ENCODE data around the gene MORN4.
"Not testable (repeated sequence)": the region's sequence is repeated elsewhere in the genome, so short reads cannot be mapped to it uniquely, and the experiment has no call there.

The MORN4 gene

DNA sequence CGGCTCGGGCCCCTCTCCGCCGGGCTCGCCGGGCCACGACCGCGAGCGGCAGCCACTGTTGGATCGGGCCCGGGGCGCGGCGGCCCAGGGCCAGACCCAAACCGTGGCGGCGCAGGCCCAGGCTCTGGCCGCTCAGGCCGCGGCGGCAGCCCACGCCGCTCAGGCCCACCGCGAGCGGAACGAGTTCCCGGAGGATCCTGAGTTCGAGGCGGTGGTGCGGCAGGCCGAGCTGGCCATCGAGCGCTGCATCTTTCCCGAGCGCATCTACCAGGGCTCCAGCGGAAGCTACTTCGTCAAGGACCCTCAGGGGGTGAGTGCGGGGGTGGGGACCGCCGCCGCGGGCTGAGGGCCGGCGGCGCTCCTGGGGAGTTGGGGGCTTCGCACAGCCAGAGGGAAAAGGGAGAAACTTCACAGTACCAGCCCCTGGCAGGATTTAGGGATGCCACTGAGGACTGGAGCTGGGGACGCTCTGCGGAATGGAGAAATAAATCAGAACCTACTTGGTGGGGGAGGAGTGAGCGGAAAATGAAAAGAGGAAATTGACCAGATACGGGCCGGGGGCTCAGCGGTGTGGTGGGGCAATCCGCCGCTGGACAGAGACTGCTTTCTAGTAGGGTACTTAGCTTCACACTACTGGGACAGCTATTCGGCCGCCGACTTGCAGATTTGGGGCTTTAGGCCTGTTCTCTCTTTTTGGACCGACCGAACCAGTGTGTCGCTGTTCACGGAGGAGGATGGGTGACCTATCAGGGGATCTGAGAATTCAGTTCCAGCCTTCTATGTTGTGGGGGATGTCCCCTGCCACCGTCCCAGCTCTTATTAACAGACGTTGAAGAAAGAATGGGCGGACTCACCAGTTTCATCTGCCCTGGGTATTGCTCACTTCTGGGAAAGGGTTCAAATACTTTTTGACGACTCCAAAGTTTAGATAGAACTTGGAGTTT lies 7.8 kb upstream of the MORN4 start:
- peak; percentile 35 for DNase-seq

DNA sequence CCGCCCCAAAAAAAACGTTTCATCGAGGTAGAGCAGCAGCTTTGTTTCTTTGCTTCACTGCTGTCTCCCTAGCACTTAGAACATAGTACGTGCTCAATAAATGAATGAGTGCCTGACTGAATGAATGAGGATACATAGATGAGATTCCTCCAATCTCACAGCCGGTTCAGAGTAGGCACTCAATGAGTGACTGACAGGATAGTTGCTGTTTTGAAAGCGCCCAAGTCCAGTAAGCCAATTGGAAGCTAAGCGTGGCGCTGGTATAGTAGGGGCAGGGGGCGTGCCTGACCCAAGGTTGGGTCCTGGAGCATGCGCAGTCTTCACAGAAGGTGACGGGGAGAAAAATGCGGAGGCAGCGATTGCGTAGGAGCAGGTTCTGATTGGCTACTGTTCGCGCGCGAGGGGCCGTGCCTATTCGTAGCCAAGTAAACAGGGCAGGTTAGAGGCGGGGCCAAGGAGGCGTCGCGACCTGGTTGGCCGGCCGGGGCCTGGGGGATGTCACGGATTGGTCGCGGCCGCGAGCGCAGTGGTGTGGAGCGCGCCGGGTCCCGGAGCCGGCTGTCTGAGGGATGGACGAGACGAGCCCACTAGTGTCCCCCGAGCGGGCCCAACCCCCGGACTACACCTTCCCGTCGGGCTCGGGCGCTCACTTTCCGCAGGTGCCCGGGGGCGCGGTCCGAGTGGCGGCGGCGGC lies 7.0 kb upstream of the MORN4 start, which contains the start of gene PI4K2A:
Gene PI4K2A (plus strand): TSS at position 498 of the 694 bp plus-strand sequence. CDS start 72 bp downstream, at position 570.
- DNase-seq: peak; percentile 98

DNA sequence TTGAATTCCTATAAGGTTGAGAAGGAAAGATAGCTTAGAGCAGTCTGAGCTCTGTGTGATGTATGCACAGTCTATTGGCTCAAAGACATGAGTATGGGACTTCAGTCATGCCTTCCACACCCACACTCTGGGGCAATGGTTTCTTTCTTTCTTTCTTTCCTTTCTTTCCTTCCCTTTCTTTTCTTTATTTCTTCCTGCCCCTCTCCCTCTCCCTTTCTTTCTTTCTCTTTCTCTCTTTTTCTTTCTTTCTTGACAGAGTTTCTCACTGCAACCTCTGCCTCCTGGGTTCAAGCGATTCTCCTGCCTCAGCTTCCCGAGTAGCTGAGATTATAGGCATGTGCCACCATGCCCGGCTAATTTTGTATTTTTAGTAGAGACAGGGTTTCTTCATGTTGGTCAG lies 5.8 kb upstream of the MORN4 start:
- DNase-seq: not testable (repeated sequence)

DNA sequence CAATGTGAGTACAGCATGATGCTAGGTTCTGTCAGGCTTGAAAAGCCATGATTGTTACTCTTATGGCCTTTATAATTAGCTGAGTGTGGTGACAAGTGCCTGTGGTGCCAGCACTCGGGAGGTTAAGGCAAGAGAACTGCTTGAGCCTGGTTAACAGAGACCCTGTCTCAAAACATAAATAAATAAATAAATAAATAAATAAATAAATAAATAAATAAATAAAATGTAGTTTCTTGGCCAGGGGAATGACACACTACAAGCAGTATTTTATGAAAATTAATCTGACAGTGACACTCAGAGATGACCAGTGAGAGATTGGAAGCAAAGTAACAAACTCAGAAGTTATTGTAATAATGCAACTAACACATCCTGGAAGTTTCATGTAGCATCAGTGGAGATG lies 2.3 kb upstream of the MORN4 start:
- no peak for DNase-seq

DNA sequence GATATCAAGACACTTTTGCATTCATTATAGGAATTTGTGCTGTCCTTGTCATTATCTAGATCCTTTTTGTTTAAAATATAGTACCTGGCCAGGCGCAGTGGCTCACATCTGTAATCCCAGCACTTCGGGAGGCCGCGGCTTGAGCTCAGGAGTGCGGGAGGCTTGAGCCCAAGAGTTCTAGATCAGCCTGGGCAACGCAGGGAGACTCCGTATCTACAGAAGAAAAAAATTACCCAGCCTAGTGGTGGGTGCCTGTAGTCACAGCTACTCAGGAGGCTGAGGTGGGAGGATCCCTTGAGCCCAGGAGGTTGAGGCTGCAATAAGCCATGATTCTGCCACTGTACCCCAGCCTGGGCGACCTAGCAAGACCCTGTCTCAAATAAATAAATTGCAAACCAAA lies 621 bp upstream of the MORN4 start:
- no peak for DNase-seq

DNA sequence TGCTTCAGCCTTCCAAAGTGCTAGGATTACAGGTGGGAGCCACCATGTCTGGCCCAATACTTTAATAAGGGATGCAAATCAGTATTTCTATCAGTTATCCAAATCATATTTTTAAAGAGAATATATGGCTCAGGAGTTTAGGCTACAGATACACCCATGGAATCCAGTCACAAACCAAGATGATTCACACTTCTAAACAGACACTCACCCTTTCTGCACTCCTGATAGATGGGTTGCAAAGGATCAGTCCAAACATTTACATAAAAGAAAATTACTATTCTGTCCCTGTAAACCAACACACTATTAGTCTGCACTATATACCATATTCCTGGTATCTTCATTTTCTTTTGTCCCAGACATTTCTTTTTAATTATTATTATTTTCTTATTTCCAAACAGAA lies 2.2 kb downstream of the MORN4 start:
- DNase-seq: no peak

DNA sequence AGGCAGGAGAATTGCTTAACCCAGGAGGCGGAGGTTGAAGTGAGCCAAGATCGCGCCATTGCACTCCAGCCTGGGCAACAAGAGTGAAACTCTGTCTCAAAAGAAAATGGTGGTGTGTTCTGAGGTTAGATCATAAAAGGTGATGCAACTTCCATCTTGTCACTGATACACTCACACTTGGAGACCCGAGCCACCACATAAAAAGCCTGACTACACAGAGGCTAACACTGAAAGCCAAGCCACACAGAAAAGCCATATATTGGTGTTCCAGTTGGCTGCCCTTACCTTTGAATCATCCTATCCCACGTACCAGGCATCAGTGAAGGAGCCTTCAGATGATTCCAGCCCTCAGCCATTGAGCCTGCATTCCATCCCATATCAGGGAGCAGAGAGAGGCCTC lies 4.0 kb downstream of the MORN4 start:
- DNase-seq: no peak

DNA sequence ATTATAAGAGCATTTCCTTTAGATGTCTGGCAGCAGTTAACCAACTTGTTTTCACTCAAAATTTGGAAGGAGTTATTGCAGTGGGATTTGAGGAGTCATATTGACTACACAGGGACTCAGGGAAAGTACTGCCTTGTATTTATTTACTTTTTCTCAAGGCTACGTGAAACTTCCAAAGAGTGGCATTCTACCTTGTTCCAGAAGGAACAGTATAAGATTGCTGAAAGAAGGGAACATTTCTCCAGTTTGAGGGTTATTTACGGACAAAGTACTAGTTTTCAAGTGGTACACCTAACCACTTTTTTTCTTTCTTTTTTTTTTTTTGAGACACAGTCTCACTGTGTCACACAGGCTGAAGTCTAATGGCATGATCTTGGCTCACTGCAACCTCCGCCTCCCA lies 5.1 kb downstream of the MORN4 start:
- no peak for DNase-seq

DNA sequence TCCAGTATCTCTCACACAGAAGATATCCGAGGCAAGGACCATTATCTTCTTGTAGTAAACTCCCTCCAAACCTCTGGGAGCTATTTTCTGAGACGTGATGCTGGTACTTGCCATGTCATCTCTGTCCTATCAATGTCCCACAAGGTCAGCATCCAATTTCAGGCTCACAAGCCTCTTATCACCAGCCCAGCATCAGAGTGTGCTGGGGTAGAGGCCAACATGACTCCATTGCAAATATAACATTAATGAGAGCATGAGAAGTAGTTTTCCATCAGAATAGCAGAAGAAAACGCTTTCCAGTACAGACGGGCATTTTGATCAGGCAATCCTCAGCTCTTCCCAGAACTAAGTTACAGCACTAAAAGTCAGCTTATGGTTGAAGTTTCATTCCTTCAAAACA lies 5.6 kb downstream of the MORN4 start:
- no peak for DNase-seq

DNA sequence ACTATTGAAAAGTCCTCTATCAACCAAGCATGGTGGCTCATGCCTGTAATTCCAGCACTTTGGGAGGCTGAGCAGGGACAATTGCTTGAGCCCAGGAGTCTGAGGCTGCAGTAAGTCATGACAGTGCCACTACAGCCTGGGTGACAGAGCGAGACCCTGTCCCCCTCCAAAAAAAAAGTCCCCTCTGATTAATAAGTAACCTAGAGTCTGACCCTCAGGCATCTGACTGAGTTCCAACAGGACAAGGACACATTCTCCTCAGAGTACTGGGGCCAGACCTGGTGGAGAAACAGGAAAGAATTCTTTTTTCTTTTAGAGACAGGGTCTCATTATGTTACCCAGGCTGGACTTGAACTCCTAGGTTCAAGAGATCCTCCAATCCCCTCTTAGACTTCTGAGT lies 10.0 kb downstream of the MORN4 start:
- DNase-seq: no peak

DNA sequence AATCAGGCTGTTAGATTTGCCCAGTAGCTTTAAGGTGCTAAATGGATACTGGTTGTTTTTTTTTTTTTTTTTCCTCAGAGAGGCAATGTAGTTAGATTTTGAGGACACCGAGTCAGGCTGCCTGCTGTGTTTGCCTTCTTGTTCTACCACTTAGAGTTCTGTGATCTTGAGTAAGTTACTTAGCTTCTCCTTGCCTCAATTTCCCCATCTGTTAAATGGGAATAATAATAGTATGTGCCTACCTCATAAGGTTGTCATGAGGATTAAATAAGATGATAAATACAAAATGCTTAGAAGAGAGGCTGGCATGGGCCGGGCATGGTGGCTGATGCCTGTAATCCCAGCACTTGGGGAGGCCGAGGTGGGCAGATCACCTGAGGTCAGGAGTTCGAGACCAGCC lies 14.6 kb downstream of the MORN4 start:
- no peak for DNase-seq

DNA sequence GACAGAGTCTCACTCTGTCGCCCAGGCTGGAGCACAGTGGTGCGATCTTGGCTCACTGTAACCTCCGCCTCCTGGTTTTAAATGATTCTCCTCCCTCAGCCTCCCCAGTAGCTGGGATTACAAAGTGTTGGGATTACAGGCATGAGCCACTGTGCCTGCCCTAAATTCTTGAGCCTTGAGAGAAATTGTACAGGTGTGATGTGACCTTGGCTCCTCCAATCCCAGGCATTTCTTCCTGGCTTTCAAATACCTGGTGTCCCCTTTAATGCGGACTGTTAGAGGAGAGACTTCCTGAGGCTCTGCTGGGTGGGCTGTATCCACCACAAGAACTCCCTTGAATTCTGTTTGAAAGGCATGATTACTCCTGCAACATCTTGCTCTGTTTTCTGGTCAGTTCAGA lies 15.0 kb downstream of the MORN4 start:
- DNase-seq: no peak

DNA sequence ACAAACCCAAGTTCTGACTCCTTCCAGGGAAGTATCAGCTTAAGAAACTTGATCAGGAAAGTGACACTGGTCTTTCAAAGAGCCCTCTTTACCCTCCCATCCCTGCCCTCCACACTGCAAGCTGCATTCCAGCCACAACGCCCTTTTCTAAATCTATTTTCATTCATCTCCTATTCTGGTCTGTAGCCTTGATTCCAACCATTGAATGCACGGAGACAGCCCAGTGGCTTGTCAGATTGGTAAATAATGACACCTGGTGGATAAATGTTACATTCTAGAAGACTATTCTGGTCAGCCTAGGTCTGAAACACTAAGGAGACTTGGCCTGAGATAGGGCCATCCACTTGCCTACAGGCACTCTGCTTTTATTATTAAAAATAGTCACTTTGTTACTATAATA lies 20.9 kb downstream of the MORN4 start:
- DNase-seq: no peak

DNA sequence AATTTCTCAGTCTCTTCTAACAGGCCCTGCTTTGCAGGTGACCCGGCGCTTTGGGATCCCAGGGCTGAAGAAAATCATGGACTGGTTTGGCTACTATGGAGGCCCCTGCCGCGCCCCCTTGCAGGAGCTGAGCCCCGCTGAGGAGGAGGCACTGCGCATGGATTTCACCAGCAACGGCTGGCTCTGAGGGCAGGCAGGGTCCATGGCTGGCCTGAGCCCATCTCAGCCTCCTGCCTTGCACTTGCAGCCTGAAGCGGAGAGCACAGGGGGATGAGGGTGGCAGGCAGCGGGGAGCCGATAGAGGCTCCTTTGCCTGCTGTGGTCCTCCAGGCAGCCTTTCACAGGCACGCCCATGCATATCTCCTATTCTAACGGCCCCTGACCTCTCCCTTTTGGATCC lies 21.8 kb downstream of the MORN4 start:
- no peak for DNase-seq

DNA sequence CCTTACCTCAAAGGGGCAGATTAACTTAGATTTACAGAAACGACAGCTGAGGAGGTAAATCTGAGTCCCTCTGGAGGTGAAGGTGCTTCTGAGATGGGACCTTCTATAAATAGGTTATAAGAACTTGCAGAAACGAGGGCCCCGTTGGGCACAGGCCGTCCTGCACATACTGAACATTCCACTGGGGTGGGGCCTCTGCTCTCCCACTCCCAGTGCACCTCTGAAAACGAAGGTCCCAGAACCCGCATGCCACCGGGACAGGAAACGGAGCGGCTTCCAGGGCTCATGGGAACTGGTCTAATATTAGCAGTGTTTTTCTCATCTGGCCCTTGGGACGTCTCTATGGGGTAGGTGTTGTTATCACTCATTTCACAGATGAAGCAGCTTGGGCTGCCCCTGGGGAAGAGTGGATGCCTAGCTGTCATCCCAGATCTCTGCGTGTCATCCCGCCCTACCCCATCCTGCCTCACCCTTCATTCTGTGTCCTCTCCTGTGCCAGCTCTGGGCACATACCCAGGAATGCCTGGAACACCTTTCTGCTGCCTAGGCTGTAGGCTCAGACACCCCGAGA lies 24.2 kb downstream of the MORN4 start:
- DNase-seq: no peak

DNA sequence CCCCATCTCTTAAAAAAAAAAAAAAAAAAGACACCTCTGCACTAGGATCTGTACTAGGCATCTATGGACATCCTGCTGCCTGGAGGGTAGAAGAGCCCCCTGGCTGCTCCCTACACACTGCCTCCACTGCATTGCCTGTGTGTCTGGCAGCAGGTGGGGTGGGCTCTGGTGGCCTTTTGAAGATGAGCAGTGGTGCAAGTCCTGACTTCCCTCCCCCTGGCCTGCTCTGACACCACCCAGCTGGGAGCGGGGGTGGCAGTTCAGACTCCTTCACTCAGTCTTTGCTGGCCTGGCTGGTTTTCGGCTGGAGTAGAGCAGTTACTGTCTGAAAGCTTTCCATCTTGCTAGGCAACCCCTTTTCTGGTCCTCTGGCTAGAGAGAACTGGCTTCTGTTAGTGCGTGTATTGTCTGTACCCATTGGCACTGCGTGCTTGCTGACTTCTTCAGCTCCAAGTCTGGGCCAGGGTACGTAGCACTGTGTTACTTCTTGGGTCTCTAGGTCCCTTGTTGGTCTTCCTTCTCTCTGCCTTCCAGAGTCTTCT lies 26.1 kb downstream of the MORN4 start:
- no peak for DNase-seq

DNA sequence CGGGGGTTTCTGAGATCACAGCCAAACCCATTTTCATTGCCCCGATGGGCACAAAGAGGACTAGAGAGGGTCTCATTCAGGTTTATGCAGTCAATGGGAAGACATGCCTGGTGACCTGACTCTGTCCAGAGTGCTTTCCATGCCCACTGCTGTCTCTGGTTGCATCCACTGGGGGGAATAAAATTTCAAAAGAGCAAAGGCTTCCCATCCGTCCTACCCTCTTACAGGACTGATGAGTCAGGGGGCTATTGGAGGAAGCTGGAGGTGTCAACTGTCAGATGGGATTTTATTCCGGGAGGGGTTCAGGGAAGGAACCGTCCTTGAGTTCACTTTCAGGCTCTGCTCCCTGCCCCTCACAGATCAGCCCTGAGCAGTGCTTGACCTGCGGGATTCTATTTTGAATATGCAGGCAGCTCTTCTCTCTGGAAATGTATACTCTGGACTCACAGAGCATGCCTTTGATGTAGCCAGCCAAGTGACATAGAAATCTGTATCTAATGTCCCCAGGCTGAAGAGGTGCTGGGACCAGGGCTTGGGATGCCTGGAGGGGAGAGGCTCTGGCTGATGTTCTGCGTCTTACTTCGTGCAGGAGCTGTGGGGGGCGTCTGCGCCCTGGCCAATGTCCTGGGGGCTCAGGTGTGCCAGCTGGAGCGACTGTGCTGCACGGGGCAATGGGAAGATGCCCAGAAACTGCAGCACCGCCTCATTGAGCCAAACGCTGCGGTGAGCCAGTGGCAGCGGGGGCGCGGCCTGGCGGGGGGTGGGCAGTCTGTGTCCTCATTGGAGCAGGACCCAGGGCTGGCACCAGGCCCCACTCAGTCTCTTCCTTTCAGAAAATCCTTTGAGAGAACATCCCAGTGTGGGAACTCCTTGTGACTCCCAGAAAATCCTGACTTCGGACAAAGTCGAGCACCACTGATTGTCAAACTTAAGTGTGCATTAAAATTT lies 31.8 kb downstream of the MORN4 start:
- DNase-seq: no peak

DNA sequence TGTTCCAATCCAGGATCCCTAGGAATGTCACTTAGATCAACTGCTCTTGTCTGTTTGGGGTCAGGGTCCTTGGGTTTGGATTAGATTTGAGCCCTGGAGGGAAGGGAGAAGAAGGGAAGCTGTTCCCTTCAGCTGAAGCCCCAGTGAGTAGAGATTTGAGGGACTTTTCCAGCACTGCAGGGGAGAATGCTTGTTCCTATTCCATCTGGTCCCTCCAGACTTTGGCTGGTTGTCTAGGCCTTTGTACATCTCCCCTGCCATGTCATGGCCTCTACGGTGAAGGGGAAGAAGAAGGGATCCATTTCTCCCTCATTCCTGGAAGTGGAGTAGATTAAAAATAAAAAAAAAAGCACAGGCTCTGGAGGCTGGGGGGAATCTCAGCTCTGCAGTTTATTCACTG lies 32.7 kb downstream of the MORN4 start:
- DNase-seq: no peak

DNA sequence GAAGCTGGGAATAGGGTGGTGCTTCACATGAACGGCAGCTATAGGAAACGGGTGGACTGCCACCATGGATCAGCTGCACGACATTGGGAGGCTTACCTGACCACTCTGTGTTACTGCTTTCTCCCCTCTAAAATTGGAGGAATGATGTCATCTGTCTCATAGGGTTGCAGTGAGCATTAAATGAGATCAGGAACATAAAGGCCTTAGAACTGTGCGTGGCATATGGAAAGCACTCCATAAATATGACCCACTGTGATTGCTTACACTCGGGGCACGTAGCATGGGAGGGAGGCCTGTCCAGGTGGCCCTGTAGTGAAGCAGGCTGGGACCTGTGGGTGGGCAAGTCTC lies 34.1 kb downstream of the MORN4 start:
- DNase-seq: no peak

DNA sequence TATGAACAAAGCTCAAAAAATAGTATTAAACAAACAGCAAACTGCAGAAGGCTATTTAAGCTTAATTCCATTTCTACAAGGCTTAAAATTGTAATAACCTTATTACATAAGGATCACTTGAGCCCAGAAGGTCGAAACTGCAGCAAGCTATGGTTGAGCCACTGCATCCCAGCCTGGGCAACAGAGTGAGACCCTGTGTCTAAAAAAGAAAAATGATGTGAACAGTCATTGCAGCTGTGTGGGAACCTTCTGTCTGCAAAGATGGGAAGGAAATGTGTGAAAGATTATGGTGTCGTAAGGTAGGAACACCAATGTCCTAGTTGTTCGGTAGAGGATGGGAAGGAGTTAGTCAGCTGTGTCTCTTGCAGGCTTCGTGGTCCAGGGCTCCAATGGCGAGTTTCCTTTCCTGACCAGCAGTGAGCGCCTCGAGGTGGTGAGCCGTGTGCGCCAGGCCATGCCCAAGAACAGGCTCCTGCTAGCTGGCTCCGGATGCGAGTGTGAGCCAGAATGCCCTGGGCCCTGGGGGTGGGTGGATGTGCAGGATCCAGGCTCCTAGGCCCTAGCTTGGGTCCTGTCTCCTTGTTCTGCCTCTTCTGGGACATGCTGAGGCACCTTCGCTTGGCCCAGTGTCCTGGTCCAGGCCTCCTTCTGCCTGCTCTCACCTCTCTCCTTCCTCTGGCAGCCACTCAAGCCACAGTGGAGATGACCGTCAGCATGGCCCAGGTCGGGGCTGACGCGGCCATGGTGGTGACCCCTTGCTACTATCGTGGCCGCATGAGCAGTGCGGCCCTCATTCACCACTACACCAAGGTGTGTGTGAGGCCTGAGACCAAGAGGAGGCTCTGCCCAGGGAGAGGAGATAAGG lies 34.7 kb downstream of the MORN4 start:
- no peak for DNase-seq

DNA sequence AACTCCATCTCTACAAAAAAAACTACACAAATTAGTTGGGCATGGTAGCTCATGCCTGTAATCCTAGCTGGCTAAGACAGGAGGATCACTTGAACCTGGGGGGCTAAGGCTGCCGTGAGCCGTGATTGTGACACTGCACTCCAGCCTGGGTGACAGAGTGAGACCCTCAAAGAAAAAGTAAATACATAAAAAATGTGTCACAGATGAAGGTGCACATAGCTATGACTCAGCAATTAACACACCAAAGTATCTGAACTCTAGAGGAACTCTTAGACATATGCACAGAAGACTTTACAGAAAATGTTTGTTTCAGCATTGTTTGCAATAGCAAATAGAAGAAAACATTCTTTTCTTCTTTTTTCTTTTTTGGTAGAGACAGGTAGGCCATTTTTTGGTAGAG lies 35.5 kb downstream of the MORN4 start:
- no peak for DNase-seq
